H1 (cell line): ENCODE measurements around the gene SLC22A15.
"Not testable (repeated sequence)": the region's sequence is repeated elsewhere in the genome, so short reads cannot be mapped to it uniquely, and the experiment has no call there.

ENCODE experiments used
- CHD2 ChIP-seq: IDR thresholded peaks from 2 replicates; pipeline ENCODE4 v1.6.1; 2012; ENCODE audit warnings: low read length, improper control_type of control experiment
- EP300 ChIP-seq, 2 experiments: IDR thresholded peaks; 1 replicate in 1 of 2; 2 replicates in 1 of 2; pipeline ENCODE4 v1.6.1; 2011 to 2012; ENCODE audit warnings: low read depth in 2 of 2, low read length in 2 of 2, mild to moderate bottlenecking in 2 of 2, borderline replicate concordance in 1 of 2, inconsistent platforms in 1 of 2, moderate library complexity in 1 of 2
- GTF2F1 ChIP-seq: IDR thresholded peaks from 2 replicates; pipeline ENCODE4 v1.6.1; 2012; ENCODE audit warnings: low read depth, low read length, improper control_type of control experiment, borderline replicate concordance
- POLR2A ChIP-seq, 2 experiments: IDR thresholded peaks; 1 replicate in 1 of 2; 2 replicates in 1 of 2; pipeline ENCODE4 v1.6.1; 2011; ENCODE audit warnings: low read depth in 2 of 2, low read length in 2 of 2, mild to moderate bottlenecking in 2 of 2; ENCODE audit errors: control extremely low read depth in 1 of 2
- RFX5 ChIP-seq: IDR thresholded peaks from 2 replicates; pipeline ENCODE4 v1.6.1; 2011; ENCODE audit warnings: low read depth, low read length, improper control_type of control experiment, borderline replicate concordance
- USF2 ChIP-seq: IDR thresholded peaks from 2 replicates; pipeline ENCODE4 v1.6.1; 2011; ENCODE audit warnings: low read length, improper control_type of control experiment

DNA sequence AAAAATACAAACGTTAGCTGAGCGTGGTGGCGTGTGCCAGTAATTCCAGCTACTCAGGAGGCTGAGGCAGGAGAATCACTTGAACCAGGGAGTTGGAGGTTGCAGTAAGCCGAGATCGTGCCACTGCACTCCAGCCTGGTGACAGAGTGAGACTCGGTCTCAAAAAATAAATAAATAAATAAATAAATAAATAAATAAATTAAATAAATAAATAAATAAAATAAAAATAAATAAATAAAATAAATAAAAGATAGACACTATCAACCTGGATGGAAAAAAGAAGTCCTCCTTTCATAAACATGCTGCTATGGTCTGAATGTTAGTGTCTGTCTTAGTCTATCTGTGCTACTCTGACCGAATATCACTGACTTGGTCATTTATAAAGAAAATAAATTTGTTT, 4.5 kb upstream of the SLC22A15 start:
- not testable (repeated sequence) for TF ChIP-seq POLR2A (IDR thresholded peaks at IDR 0.05; ENCODE audit: control extremely low read depth in 1 of 2, low read depth in 2 of 2, low read length in 2 of 2); RFX5; CHD2; GTF2F1; EP300 (IDR thresholded peaks at IDR 0.05; ENCODE audit: borderline replicate concordance in 1 of 2, low read depth in 2 of 2, low read length in 2 of 2); USF2
